GM12873 (cell line): ENCODE results near the gene MORC2.

Experiments
- CTCF ChIP-seq: IDR thresholded peaks from 2 replicates; pipeline ENCODE4 v1.5.1; 2012; ENCODE audit warnings: low read depth, mild to moderate bottlenecking, moderate library complexity, low read length, control low read depth; ENCODE audit not compliant: insufficient read depth; ENCODE audit errors: missing control alignments

The MORC2 gene

DNA sequence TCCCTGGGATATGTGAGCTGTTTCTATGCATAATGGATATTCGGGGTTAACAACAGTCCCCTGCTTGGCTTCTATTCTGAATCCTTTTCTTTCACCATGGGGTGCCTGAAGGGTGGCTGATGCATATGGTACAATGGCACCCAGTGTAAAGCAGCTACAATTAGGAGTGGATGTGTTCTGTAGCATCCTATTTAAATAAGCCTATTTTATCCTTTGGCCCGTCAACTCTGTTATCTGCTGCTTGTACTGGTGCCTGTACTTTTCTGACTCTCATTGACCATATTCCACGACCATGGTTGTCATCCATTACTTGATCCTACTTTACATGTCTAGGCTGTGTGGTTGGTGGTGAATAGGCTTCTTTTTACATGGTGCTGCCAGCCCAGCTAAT, 1.8 kb upstream of the MORC2 start:
- TF ChIP-seq CTCF, result no peak

DNA sequence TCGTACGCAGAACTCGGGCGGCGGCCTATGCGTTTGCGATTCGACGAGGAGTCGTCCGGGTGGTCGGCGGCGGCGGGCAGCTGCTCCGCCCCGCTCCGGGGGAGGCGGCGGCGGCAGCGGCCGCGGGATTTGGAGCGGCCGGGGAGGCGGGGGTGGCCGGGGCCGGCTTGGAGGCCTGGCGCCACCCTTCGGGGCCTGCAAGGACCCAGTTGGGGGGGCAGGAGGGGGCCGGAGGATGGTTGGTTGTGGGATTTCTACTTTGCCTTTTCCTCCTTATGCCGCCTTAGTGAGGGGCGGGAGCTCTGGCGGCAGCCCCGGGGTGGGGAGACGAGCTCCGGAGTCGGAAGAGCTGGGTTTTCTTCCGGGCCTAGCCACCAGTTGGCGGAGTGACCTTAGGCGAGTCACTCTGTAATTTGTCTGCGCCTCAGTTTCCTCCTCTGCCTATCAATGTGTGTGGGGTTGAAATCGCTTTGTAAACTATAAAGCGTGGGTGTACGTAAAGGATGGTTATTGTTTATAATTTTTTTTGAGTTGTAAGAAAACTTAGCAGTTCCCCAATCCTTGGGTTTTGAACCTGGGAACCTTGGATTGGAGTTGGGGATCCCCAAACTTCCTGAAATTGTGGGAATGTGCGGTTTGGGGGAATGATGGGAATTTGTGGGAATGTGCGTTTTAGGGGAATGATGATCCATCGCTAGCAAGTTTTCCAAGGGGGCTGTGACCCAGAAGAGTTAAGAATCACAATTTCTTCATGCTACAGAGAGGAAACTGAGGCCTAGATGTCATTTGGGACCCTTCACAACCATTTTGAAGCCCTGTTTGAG, 1.2 kb upstream of the MORC2 start:
- TF ChIP-seq CTCF, result peak; percentile 13

DNA sequence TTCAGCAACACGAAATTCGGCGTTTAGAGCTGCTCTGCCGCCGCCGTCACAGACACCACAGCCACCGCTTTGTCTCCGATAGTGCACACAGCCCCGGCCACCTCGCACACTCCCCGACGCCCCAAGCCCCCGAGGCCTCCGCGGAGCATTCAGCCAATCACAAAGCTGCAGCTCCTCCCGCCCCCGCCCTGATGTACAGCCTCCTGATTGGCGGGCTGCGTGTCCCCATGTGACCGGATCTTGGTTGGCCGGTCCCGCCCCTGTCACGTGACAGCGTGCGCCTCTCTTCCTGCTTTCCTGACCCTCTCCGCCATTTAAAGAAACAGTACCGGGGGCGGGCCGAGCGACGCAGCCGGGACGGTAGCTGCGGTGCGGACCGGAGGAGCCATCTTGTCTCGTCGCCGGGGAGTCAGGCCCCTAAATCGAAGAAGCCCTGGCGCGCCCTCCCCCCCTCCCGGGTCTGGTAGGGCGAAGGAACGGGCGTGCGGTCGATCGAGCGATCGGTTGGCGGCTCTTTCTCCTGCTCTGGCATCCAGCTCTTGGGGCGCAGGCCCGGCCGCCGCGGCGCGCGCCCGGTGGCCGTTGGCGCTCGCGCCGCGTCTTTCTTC, 454 bp upstream of the MORC2 start, which contains the start of gene TUG1:
TSS of gene TUG1 (plus strand) at position 342 of the 608 bp plus-strand sequence.
- TF ChIP-seq CTCF, result no peak

DNA sequence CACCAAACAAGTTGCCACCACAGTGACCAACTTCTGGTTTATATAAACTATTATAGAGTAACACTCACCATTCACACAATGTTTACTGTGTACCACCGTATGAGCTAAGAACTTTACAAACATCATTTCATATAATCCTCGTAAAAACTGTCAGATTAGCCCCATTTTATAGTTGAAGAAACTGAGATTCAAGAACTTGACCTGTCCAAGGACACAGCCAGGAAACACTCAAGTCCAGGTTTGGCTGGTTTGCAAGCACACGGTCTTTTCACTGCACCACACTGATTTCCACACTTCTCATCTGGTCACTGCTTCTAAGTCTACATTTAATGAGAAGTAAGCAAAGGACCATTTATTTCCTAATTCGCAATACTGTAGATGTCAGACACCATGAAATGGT, 3.7 kb downstream of the MORC2 start:
- no peak for TF ChIP-seq CTCF

DNA sequence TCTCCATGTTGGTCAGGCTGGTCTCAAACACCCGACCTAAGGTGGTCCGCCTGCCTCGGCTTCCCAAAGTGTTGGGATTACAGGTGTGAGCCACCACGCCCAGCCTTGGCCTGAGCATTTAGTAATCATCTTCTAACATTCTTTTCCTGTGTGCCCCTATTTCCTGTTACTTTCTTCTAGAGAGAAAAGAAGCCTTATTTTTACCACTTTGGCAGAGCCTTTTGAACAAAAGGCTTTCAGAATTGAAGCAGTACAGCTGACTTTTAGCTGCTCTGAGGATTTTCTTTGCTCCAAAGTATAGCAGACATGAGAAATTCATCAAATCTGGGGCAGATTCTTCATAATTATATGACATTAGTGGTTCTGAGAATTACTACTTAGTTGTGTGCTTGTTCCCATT, 13.4 kb downstream of the MORC2 start:
- TF ChIP-seq CTCF, result no peak

DNA sequence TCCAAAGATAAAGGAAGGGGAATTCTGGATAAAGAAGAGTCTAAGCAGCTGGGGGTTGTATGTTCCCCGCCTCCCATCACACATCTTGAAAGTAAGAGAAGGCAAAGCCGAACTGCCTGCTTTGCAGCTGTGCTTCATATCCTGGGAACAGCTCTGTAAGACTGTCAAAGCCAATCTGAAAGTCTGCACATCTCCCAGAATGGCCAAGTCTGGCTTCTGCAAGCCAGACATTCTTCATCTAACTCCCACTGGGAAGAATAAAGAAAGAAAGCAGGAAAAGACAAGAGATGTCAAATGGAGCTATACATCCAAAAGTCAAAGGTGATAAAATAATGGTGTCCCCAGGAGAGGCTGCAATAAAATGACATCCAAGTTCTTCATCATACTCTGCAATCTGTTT, 15.4 kb downstream of the MORC2 start:
- no peak for TF ChIP-seq CTCF

GRCh38 chr22:30949934-30950660, 18.5 kb downstream of the MORC2 start:
- no peak for TF ChIP-seq CTCF
